GM18505 (cell line): ENCODE data around the gene CFAP65.

Experiments used
- ATAC-seq: cut with Tn5 transposase; IDR thresholded peaks from one replicate; pipeline ENCODE4 v1.9.1; 2021; ENCODE audit not compliant: unreplicated experiment
- POLR2A ChIP-seq: IDR thresholded peaks from 4 replicates; pipeline ENCODE4 v1.6.1; 2011; ENCODE audit warnings: borderline replicate concordance; ENCODE audit not compliant: insufficient read depth, insufficient read length; ENCODE audit errors: extremely low read depth

The CFAP65 gene

GRCh38 chr2:219022041-219022440 lies 19.3 kb downstream of the CFAP65 start:
- TF ChIP-seq POLR2A: no peak
- ATAC-seq: no peak

- no peak for TF ChIP-seq POLR2A
- ATAC-seq: no peak
Observed at GRCh38 chr2:219021591-219021990, 19.7 kb downstream of the CFAP65 start.

- no peak for ATAC-seq
- no peak for TF ChIP-seq POLR2A
Observed at GRCh38 chr2:219020604-219021365, 20.5 kb downstream of the CFAP65 start.

- TF ChIP-seq POLR2A: no peak
- ATAC-seq: no peak
Observed at GRCh38 chr2:219019436-219019835, 21.9 kb downstream of the CFAP65 start.

- no peak for ATAC-seq
- TF ChIP-seq POLR2A: no peak
Observed at GRCh38 chr2:219018726-219019125, 22.6 kb downstream of the CFAP65 start.

GRCh38 chr2:219018286-219018685 lies 23.0 kb downstream of the CFAP65 start:
- TF ChIP-seq POLR2A: no peak

GRCh38 chr2:219017201-219017931 lies 23.9 kb downstream of the CFAP65 start:
- TF ChIP-seq POLR2A: no peak
- ATAC-seq: no peak

More at GRCh38 chr2:219018286-219018685, 23.0 kb downstream of the CFAP65 start:
- ATAC-seq: no peak

GRCh38 chr2:219016721-219017120 lies 24.6 kb downstream of the CFAP65 start:
- TF ChIP-seq POLR2A: no peak
- no peak for ATAC-seq

GRCh38 chr2:219010873-219011272 lies 30.4 kb downstream of the CFAP65 start:
- TF ChIP-seq POLR2A: no peak
- ATAC-seq: no peak

- no peak for ATAC-seq
- TF ChIP-seq POLR2A: no peak
Observed at GRCh38 chr2:219010162-219010756, 31.1 kb downstream of the CFAP65 start.

GRCh38 chr2:219009294-219009693 lies 32.0 kb downstream of the CFAP65 start:
- no peak for TF ChIP-seq POLR2A
- no peak for ATAC-seq

- no peak for TF ChIP-seq POLR2A
- no peak for ATAC-seq
Observed at GRCh38 chr2:219003979-219004378, 37.3 kb downstream of the CFAP65 start.

- no peak for ATAC-seq
- TF ChIP-seq POLR2A: no peak
Observed at GRCh38 chr2:219003267-219003634, 38.1 kb downstream of the CFAP65 start.
